ENCODE results near the gene VPS36.

VPS36 gene

DNA sequence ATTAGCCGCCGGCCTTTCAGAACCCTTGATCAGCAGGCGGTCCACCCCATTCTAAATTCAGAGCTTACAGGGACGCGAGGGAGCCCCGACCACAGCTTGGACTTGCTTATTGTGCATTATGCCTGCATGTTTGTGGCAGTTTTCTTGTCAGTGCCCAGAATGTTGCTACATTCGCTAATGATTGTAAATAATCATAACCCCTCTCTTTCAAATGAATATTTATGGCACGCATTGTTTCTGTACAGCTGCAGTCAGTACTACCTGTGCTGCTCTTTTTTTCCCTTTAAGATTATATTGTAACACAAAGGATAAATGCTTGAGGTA lies 321 bp upstream of the VPS36 start:
- no peak for DNase-seq
- peaks cover 7% of the 10 kb centered on the region for H3K79me1 ChIP-seq (replicated peaks; ENCODE audit: low read length, poor library complexity, severe bottlenecking)
- WGBS = 0% methylated on average over 7 of the region's 8 CpGs

DNA sequence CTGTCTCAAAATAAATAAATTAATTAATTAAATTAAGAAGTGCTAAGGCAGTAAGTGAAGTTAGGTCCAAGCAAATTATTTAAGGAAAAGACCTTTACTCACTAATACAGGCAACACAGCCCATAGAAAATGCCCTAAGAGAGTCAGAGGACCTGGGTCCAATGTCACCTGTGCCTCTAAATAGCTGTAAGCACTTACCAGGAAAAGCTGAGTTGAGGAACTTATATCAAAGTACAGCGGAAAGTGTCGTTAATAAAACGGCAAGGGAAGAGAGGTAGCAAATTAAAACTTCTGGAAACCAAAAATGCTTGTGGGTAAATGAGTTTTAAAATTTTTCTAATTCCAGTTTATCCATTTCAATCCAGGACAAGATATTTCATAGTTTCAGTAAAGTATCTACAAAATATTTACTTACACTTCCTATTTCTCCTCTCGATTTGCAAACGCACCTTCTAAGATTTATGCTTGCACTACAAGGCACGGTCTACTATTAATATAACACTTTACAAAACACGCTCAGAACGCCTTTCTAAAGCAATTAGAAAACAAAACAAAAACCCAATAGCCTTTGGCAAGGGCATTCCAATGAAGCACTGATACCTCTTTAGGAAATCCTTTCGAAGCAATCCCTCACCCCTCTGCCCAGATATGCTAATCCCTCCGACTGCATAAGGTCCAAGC lies 963 bp downstream of the VPS36 start:
- peak overlapping the region; percentile 85 for H3K27ac ChIP-seq (ENCODE audit: low read length, poor library complexity, severe bottlenecking)
- 15% methylated on average over 9 of the region's 10 CpGs for WGBS
- H2AFZ ChIP-seq (ENCODE audit: low read depth, low read length) = no peak overlapping the region
- DNase-seq = peak; percentile 19
- H2BK15ac ChIP-seq (ENCODE audit: low read depth, poor library complexity, severe bottlenecking) = no peak overlapping the region
- H3K23ac ChIP-seq (ENCODE audit: low read length in 2 of 2) = peak overlapping the region in 1 of 2 experiments; percentile 89
- peak overlapping the region in 1 of 2 experiments; percentile 99 for H3K14ac ChIP-seq (ENCODE audit: low read length in 2 of 2)
- peak overlapping the region; percentile 98 for H4K91ac ChIP-seq (ENCODE audit: low read length)
- H3K18ac ChIP-seq (ENCODE audit: low read depth in 1 of 2, low read length in 2 of 2) = peak overlapping the region; percentile 99 to 100
- peaks cover 0 to 8% of the 10 kb centered on the region in 2 experiments for H3K36me3 ChIP-seq (ENCODE audit: control insufficient read depth in 1 of 2, insufficient read depth in 2 of 2, low read depth in 1 of 2, low read length in 2 of 2)
- peak overlapping the region; percentile 24 to 98 for H3K4ac ChIP-seq (ENCODE audit: low read depth in 1 of 2, low read length in 2 of 2)
- H4K8ac ChIP-seq (ENCODE audit: low read length) = peak overlapping the region; percentile 100
- no peaks in the 10 kb centered on the region for H3K9me3 ChIP-seq (ENCODE audit: control insufficient read depth, low read length)
- no peak overlapping the region for H2BK5ac ChIP-seq (ENCODE audit: low read depth, low read length, poor library complexity, severe bottlenecking)
- peak overlapping the region; percentile 89 for H3K9ac ChIP-seq (ENCODE audit: low read length)
- no peaks in the 10 kb centered on the region for H3K27me3 ChIP-seq (ENCODE audit: control insufficient read depth in 1 of 2, insufficient read depth in 1 of 2, low read length in 2 of 2)
- H2BK12ac ChIP-seq (ENCODE audit: low read length in 2 of 2) = peak overlapping the region in 1 of 2 experiments; percentile 51
- peak overlapping the region; percentile 75 for H3K4me2 ChIP-seq (ENCODE audit: low read length, poor library complexity, severe bottlenecking)
- no peak overlapping the region for H2AK5ac ChIP-seq (ENCODE audit: low read length, severe bottlenecking)
- peaks cover 7% of the 10 kb centered on the region for H3K79me1 ChIP-seq (replicated peaks; ENCODE audit: low read length, poor library complexity, severe bottlenecking)
- peaks cover 9% of the 10 kb centered on the region for H3K4me1 ChIP-seq (ENCODE audit: control insufficient read depth, insufficient read depth, low read depth, low read length)
- no peak overlapping the region for H2BK120ac ChIP-seq (ENCODE audit: low read depth, low read length)
- H3K4me3 ChIP-seq (ENCODE audit: insufficient read depth in 1 of 2, low read depth in 1 of 2, low read length in 2 of 2) = peak overlapping the region; percentile 81 to 93

More for the DNA sequence above, 321 bp upstream of the VPS36 start:
- Histone ChIP-seq H3K27ac (ENCODE audit: low read length, poor library complexity, severe bottlenecking) (no peak overlapping the region), H3K9me3 (ENCODE audit: control insufficient read depth, low read length) (no peaks in the 10 kb centered on the region), H4K8ac (ENCODE audit: low read length) (no peak overlapping the region), H2BK120ac (ENCODE audit: low read depth, low read length) (no peak overlapping the region), H3K14ac (ENCODE audit: low read length in 2 of 2) (no peak overlapping the region), H4K91ac (ENCODE audit: low read length) (no peak overlapping the region), H3K4me2 (ENCODE audit: low read length, poor library complexity, severe bottlenecking) (peak overlapping the region; percentile 67), H3K4me1 (ENCODE audit: control insufficient read depth, insufficient read depth, low read depth, low read length) (peaks cover 9% of the 10 kb centered on the region), H2BK15ac (ENCODE audit: low read depth, poor library complexity, severe bottlenecking) (no peak overlapping the region), H3K36me3 (ENCODE audit: control insufficient read depth in 1 of 2, insufficient read depth in 2 of 2, low read depth in 1 of 2, low read length in 2 of 2) (no peaks in the 10 kb centered on the region), H2AK5ac (ENCODE audit: low read length, severe bottlenecking) (no peak overlapping the region), H3K9ac (ENCODE audit: low read length) (peak overlapping the region; percentile 89), H2BK12ac (ENCODE audit: low read length in 2 of 2) (no peak overlapping the region), H2BK5ac (ENCODE audit: low read depth, low read length, poor library complexity, severe bottlenecking) (no peak overlapping the region), H3K18ac (ENCODE audit: low read depth in 1 of 2, low read length in 2 of 2) (no peak overlapping the region), H3K23ac (ENCODE audit: low read length in 2 of 2) (no peak overlapping the region), H3K4ac (ENCODE audit: low read depth in 1 of 2, low read length in 2 of 2) (no peak overlapping the region), H3K27me3 (ENCODE audit: control insufficient read depth in 1 of 2, insufficient read depth in 1 of 2, low read length in 2 of 2) (no peaks in the 10 kb centered on the region), H2AFZ (ENCODE audit: low read depth, low read length) (no peak overlapping the region), H3K4me3 (ENCODE audit: insufficient read depth in 1 of 2, low read depth in 1 of 2, low read length in 2 of 2) (peak overlapping the region; percentile 20 to 73)

DNA sequence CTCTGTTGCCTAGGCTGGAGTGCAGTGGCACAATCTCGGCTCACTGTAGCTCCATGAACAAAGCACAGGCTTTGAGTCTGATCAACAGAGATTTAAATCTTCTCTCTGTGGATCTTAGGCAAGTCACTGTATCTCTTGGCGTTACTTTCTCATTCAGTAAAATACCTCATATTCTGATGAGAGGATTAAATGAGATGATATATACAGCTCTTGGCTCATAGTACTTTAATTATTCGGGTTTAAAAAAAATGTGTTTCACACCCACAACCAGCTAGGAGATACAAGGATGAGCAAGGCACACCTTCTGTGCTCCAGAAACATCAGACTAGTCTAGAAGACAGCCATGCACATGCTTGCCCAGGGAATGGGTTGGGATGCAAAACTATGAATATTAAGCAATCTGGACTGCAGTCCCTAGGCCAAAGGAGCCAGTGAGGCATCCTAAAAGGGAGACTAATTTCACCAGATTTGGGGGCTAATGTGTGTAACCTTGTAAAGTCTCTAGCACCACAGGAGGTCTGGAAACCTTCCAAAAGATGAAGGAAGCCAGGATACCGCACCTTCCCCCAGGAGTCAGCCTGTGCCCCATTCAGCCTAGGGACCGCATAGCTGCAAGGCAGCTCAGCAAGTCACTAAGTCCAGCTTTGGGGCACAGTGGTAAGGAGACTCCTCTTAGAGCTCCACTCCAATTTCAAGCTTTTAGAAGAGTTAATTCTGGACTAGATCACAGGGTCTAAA lies 2.5 kb downstream of the VPS36 start:
- no peak overlapping the region for H4K8ac ChIP-seq (ENCODE audit: low read length)
- 94% methylated on average over 4 of the region's 5 CpGs for whole genome bisulfite sequencing
- no peak for DNase-seq
- no peaks in the 10 kb centered on the region for H3K9me3 ChIP-seq (ENCODE audit: control insufficient read depth, low read length)
- H3K36me3 ChIP-seq (ENCODE audit: control insufficient read depth in 1 of 2, insufficient read depth in 2 of 2, low read depth in 1 of 2, low read length in 2 of 2) = peaks cover 0 to 17% of the 10 kb centered on the region in 2 experiments
- peaks cover 7% of the 10 kb centered on the region for H3K4me1 ChIP-seq (ENCODE audit: control insufficient read depth, insufficient read depth, low read depth, low read length)
- H2BK5ac ChIP-seq (ENCODE audit: low read depth, low read length, poor library complexity, severe bottlenecking) = no peak overlapping the region
- H4K91ac ChIP-seq (ENCODE audit: low read length) = no peak overlapping the region
- no peak overlapping the region for H3K23ac ChIP-seq (ENCODE audit: low read length in 2 of 2)
- H3K27ac ChIP-seq (ENCODE audit: low read length, poor library complexity, severe bottlenecking) = no peak overlapping the region
- no peak overlapping the region for H2AK5ac ChIP-seq (ENCODE audit: low read length, severe bottlenecking)
- H3K4ac ChIP-seq (ENCODE audit: low read depth in 1 of 2, low read length in 2 of 2) = no peak overlapping the region
- no peak overlapping the region for H2BK120ac ChIP-seq (ENCODE audit: low read depth, low read length)
- no peak overlapping the region for H2AFZ ChIP-seq (ENCODE audit: low read depth, low read length)
- H3K18ac ChIP-seq (ENCODE audit: low read depth in 1 of 2, low read length in 2 of 2) = no peak overlapping the region
- peak overlapping the region in 1 of 2 experiments; percentile 18 for H2BK12ac ChIP-seq (ENCODE audit: low read length in 2 of 2)
- H3K27me3 ChIP-seq (ENCODE audit: control insufficient read depth in 1 of 2, insufficient read depth in 1 of 2, low read length in 2 of 2) = no peaks in the 10 kb centered on the region
- H3K4me3 ChIP-seq (ENCODE audit: insufficient read depth in 1 of 2, low read depth in 1 of 2, low read length in 2 of 2) = peak overlapping the region in 1 of 2 experiments; percentile 81
- no peak overlapping the region for H3K4me2 ChIP-seq (ENCODE audit: low read length, poor library complexity, severe bottlenecking)
- peaks cover 9% of the 10 kb centered on the region for H3K79me1 ChIP-seq (replicated peaks; ENCODE audit: low read length, poor library complexity, severe bottlenecking)
- H3K14ac ChIP-seq (ENCODE audit: low read length in 2 of 2) = no peak overlapping the region
- H2BK15ac ChIP-seq (ENCODE audit: low read depth, poor library complexity, severe bottlenecking) = no peak overlapping the region
- peak overlapping the region; percentile 89 for H3K9ac ChIP-seq (ENCODE audit: low read length)

DNA sequence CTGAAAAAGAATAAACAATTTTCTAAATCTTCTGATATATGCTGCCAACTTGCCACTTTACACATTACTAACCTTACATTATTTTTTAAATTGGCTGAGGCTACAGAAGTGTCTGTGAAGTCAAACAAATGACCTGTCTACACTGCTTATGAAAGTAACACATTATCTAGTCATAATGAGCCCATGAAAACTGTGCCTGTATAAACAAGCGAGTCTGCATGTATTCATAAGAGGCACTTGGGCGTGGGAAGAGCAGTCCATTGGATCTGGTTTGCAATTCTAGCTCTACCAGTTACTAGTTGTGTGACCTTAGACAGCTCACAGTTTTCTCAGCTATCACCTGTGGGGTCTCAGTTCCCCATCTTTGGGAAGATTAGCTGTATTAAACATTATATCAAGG lies 3.1 kb downstream of the VPS36 start:
- no peak overlapping the region for H2AFZ ChIP-seq (ENCODE audit: low read depth, low read length)
- peaks cover 7% of the 10 kb centered on the region for H3K4me1 ChIP-seq (ENCODE audit: control insufficient read depth, insufficient read depth, low read depth, low read length)
- no peak overlapping the region for H3K14ac ChIP-seq (ENCODE audit: low read length in 2 of 2)
- 94% methylated on average over 2 of the region's 2 CpGs for WGBS
- no peaks in the 10 kb centered on the region for H3K9me3 ChIP-seq (ENCODE audit: control insufficient read depth, low read length)
- no peak overlapping the region for H3K4me2 ChIP-seq (ENCODE audit: low read length, poor library complexity, severe bottlenecking)
- H3K4ac ChIP-seq (ENCODE audit: low read depth in 1 of 2, low read length in 2 of 2) = no peak overlapping the region
- no peak overlapping the region for H3K23ac ChIP-seq (ENCODE audit: low read length in 2 of 2)
- no peak overlapping the region for H2BK120ac ChIP-seq (ENCODE audit: low read depth, low read length)
- no peak overlapping the region for H2BK12ac ChIP-seq (ENCODE audit: low read length in 2 of 2)
- no peak overlapping the region for H3K4me3 ChIP-seq (ENCODE audit: insufficient read depth in 1 of 2, low read depth in 1 of 2, low read length in 2 of 2)
- no peaks in the 10 kb centered on the region for H3K27me3 ChIP-seq (ENCODE audit: control insufficient read depth in 1 of 2, insufficient read depth in 1 of 2, low read length in 2 of 2)
- no peak overlapping the region for H2AK5ac ChIP-seq (ENCODE audit: low read length, severe bottlenecking)
- H2BK15ac ChIP-seq (ENCODE audit: low read depth, poor library complexity, severe bottlenecking) = no peak overlapping the region
- H3K79me1 ChIP-seq (replicated peaks; ENCODE audit: low read length, poor library complexity, severe bottlenecking) = peaks cover 9% of the 10 kb centered on the region
- no peak overlapping the region for H3K27ac ChIP-seq (ENCODE audit: low read length, poor library complexity, severe bottlenecking)
- H4K91ac ChIP-seq (ENCODE audit: low read length) = no peak overlapping the region
- DNase-seq = no peak
- H2BK5ac ChIP-seq (ENCODE audit: low read depth, low read length, poor library complexity, severe bottlenecking) = no peak overlapping the region
- no peak overlapping the region for H3K9ac ChIP-seq (ENCODE audit: low read length)
- H4K8ac ChIP-seq (ENCODE audit: low read length) = no peak overlapping the region
- no peak overlapping the region for H3K18ac ChIP-seq (ENCODE audit: low read depth in 1 of 2, low read length in 2 of 2)
- H3K36me3 ChIP-seq (ENCODE audit: control insufficient read depth in 1 of 2, insufficient read depth in 2 of 2, low read depth in 1 of 2, low read length in 2 of 2) = peaks cover 0 to 21% of the 10 kb centered on the region in 2 experiments
